Fibroblast of the aortic adventitia (primary cell): ENCODE results near the gene SLC15A3. TPM values are rescaled to one million over a fixed set of nuclear protein-coding genes. Genes with fewer than 3 reads are reported as not detected.
"Not testable (repeated sequence)": the region's sequence is repeated elsewhere in the genome, so short reads cannot be mapped to it uniquely, and the experiment has no call there.

Source experiments
- DNase-seq: peaks from one replicate; pipeline ENCODE4 v3.0.0-alpha.2; 2010; ENCODE audit warnings: low read depth
- H3K4me3 ChIP-seq: 2 replicates; pipeline ENCODE4 v1.5.1; 2011; ENCODE audit warnings: low read depth, mild to moderate bottlenecking, control low read depth, low read length, moderate library complexity
- total RNA-seq: library from RNA; depleted of rRNA; stranded (reverse); fragments of >200 nt; gene quantifications from 2 replicates; pipeline ENCODE4 v1.2.3, GENCODE V29; 2012; ENCODE audit warnings: low replicate concordance
- TF ChIP-seq, protein P1 (sequence below): IDR thresholded peaks from 2 replicates; pipeline ENCODE4 v1.5.1; 2011; ENCODE audit warnings: mild to moderate bottlenecking, low read length, control low read depth, inconsistent platforms; ENCODE audit not compliant: insufficient read depth

Gene SLC15A3
- total RNA-seq, 1 donor = 6.8 TPM

DNA sequence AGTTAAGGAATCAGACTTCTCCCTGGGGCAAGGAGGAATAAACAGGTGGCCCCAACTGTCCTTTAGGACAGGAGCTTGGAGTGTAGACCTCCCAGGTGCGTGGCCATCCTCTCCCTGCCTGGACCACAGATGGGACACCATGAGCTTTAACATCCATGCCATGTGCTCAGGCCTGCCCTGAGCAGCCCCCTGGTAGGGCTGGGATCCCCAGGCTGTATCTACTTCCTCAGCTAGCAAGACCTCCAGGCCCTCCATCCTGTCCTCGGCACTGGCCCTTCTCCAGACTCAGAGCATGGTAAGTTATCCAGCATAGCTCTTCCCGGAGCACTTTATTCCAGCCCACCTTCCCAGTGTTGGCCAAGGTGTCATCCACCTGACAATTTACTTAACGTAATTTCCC lies 25.2 kb upstream of the SLC15A3 start:
- TF ChIP-seq, protein P1, sequence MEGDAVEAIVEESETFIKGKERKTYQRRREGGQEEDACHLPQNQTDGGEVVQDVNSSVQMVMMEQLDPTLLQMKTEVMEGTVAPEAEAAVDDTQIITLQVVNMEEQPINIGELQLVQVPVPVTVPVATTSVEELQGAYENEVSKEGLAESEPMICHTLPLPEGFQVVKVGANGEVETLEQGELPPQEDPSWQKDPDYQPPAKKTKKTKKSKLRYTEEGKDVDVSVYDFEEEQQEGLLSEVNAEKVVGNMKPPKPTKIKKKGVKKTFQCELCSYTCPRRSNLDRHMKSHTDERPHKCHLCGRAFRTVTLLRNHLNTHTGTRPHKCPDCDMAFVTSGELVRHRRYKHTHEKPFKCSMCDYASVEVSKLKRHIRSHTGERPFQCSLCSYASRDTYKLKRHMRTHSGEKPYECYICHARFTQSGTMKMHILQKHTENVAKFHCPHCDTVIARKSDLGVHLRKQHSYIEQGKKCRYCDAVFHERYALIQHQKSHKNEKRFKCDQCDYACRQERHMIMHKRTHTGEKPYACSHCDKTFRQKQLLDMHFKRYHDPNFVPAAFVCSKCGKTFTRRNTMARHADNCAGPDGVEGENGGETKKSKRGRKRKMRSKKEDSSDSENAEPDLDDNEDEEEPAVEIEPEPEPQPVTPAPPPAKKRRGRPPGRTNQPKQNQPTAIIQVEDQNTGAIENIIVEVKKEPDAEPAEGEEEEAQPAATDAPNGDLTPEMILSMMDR = no peak
- DNase-seq = no peak
- no peak overlapping the region for H3K4me3 ChIP-seq

DNA sequence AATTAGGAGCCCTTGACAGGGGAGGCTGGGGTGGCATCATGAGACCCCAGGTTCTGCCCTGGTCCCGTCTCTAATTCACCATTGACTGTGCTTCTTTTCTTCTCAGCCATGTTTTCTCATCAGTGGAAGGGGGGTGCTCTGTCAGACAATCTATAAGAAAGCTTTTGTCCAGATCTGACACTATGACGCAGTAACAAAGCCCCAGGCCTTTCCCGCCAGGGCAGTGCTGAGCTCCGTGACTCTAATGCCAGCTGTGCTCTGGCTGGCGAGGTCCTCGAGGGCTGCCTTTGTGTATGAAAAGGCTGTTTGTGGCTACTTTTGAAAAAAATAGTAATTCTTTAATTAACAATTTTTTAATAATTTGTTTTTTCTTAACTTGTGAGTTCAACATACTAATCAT lies 22.8 kb upstream of the SLC15A3 start:
- H3K4me3 ChIP-seq = no peak overlapping the region
- DNase-seq = no peak
- TF ChIP-seq, protein P1 = no peak

DNA sequence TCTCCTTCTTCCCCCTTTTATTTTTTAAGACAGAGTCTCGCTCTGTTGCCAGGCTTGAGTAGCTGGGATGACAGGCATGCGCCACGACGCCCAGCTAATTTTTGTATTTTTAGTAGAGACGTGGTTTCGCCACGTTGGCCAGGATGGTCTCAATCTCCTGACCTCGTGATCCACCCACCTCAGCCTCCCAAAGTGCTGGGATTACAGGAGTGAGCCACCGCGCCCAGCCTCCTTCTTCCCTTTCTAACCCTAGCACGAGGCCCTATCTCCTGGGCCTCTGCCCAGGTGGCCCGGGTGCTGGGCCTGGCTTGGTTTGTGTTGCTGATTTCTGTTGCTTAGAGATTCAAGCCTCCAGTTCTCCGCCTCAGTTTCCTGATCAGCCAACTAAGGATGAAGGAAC lies 22.3 kb upstream of the SLC15A3 start:
- not testable (repeated sequence) for H3K4me3 ChIP-seq, DNase-seq

DNA sequence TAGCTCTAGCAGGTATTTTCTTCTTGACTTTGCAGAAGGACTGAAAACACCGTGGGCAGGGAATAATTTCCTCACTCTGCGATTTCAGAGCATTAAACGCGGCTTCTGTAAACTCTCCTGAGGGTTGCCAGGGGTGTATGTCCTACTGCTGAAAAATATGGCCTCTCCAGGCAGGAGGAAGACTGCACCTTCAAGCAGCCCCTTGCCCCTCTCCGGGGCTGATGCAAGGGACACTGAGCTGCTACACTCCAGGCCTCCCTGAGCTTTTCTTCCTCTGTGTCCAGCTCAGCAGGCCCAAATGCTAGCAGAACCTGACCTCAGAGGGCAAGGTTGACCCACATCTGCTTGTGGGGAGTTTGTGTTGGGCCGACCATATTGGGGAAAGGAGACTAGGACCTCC lies 21.7 kb upstream of the SLC15A3 start:
- no peak overlapping the region for H3K4me3 ChIP-seq
- TF ChIP-seq, protein P1 = no peak
- DNase-seq = no peak

DNA sequence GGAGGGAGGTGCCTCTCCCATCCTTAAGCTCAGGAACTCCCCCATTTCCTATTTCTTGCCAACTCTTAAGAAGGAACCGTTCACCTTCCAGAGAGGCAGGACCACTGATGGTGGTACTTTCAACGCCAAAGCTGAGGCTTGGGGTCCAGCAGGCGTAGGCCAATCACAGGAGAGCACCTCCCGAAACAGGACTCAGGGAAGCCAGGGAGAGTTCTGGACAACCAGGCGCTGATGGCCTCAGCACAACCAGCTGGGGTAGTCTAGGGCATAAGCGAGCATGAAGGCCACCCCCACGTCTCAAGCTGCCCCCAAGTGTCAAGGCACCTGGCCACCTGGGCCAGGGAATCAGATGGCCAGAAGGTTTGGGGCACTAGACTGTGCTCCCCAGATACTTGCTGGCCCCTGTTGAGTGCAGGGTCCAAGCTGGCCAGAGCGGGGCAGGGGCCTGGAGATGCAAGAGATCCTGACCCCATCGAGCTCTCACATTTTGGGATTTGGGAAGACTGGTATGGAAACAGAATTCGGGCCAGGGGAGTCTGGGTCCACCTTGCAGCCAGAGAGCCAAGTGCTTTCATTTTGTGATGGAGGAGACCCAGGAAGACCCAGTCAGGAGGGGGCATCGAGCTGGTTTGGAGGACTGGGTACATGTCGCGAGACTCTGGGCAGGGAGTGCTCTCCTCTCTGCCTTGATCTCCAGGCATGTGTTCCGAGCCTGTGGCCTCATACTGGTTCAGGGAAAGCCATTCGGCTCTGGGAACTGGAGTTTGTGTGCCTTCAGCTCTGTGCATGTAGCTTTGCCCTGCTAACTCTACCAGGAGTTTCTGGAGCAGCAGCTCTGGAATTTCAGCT lies 20.4 kb upstream of the SLC15A3 start:
- TF ChIP-seq, protein P1 = no peak
- H3K4me3 ChIP-seq = no peak overlapping the region
- no peak for DNase-seq

DNA sequence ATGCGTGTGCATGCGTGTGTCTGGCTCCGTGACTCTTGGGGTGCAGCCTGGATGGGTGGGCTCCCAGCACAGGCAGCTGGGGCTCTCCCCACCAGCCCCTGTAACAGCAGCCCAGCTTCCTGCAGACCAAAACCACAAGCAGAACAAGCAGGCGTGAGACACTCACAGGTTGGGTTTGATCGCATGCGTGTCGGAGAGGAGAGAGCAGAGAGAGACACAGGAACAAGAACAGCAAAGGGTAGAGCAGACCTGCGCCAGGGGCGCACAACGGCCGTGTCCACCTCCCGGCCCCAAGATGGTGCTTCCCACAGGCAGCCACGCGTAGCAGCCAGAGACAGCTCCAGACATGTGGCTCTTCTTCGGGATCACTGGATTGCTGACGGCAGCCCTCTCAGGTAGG lies 19.5 kb upstream of the SLC15A3 start, which contains the start of gene CD6:
Gene CD6 (plus strand): TSS at position 161 of the 400 bp plus-strand sequence. CDS start 186 bp downstream, at position 347.
- DNase-seq = no peak
- TF ChIP-seq, protein P1 = no peak
- H3K4me3 ChIP-seq = no peak within 1 kb of the TSS

DNA sequence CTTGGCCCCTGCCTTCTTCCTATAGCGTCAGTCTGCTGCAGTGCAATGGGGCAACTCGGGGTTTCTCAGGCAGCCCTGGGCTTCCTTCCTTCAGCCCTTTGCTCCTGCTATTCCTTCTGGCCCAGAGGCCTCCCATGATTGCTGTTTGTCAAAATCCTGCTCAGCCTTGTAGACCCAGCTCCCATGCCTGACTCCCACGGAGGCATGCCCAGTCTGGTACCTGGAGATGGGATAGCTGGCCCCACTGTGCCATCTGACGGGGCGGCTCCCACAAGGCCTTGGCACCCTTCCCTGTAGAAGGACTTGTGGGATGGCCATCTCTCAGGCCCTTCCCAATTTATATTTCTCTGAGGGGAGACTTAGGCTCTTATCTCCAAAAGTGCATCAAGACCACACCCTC lies 18.9 kb upstream of the SLC15A3 start:
- no peak for DNase-seq
- no peak overlapping the region for H3K4me3 ChIP-seq
- TF ChIP-seq, protein P1 = no peak
